ENCODE measurements around the gene ATP1A2.

DNA sequence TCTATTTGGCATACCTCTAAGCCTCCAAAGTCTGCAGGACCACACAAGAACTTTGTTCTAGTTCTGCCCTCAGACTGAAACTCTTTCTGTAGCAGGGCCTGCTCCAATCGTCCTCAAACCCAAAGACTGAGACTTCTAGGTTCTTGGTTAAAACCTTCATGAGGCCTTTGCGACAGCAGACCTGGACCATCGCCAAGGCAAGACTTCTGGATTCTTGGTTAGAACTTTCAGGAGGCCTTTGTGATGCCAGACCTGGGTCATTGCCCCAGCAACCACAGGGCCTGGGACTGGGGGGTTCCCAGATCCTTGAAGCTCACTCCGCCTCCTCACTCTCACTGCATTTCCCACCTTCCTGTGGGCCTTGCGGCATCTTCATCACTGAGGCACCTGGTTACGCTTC, 35.7 kb downstream of the ATP1A2 start, which contains the start of gene ATP1A4:
- TF ChIP-seq POLR2A (IDR thresholded peaks at IDR 0.05; ENCODE audit: low read depth, low read length) (no peak), POLR2AphosphoS5 (IDR thresholded peaks at IDR 0.05; ENCODE audit: low read depth, low read length) (no peak)
